Measurements from ENCODE around the gene TGIF1.
"Not testable (repeated sequence)": the region's sequence is repeated elsewhere in the genome, so short reads cannot be mapped to it uniquely, and the experiment has no call there.

The TGIF1 gene

GRCh38 chr18:3455907-3456685 lies 6.1 kb downstream of the TGIF1 start:
- no peak for DNase-seq (ENCODE audit: low read depth, low spot score)

DNA sequence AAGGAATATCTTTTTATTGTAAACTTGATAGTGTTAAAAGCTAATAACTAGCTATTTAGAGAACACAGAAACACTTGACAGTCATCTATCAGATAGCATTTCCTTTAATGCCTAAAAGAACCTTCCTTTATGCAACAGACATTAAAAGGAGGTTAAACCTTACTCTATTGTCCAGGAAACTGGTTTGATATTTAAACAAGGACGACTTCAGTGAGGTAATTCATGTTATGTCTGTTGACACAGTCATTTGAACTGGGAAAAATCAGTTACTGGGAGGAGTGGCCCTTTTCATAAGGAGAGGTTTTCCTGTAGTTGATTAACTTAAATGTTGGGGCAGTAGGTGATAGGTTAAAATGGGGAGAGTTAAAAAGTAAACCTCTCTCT lies 6.7 kb downstream of the TGIF1 start:
- no peak for DNase-seq (ENCODE audit: low read depth, low spot score)

DNA sequence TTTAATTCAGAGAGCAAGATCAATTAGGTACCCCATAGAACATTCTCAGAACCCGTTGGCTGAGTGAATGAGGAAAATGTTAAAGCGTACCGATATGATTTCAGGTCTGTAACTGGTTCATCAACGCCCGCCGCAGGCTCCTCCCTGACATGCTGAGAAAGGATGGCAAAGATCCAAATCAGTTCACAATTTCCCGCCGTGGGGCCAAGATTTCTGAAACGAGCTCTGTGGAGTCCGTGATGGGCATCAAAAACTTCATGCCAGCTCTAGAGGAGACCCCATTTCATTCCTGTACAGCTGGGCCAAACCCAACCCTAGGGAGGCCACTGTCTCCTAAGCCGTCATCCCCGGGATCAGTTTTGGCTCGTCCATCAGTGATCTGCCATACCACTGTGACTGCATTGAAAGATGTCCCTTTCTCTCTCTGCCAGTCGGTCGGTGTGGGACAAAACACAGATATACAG lies 7.3 kb downstream of the TGIF1 start:
- DNase-seq (ENCODE audit: low read depth, low spot score), result no peak

- DNase-seq (ENCODE audit: low read depth, low spot score), result no peak
Measured at GRCh38 chr18:3458378-3458777, 8.4 kb downstream of the TGIF1 start.

DNA sequence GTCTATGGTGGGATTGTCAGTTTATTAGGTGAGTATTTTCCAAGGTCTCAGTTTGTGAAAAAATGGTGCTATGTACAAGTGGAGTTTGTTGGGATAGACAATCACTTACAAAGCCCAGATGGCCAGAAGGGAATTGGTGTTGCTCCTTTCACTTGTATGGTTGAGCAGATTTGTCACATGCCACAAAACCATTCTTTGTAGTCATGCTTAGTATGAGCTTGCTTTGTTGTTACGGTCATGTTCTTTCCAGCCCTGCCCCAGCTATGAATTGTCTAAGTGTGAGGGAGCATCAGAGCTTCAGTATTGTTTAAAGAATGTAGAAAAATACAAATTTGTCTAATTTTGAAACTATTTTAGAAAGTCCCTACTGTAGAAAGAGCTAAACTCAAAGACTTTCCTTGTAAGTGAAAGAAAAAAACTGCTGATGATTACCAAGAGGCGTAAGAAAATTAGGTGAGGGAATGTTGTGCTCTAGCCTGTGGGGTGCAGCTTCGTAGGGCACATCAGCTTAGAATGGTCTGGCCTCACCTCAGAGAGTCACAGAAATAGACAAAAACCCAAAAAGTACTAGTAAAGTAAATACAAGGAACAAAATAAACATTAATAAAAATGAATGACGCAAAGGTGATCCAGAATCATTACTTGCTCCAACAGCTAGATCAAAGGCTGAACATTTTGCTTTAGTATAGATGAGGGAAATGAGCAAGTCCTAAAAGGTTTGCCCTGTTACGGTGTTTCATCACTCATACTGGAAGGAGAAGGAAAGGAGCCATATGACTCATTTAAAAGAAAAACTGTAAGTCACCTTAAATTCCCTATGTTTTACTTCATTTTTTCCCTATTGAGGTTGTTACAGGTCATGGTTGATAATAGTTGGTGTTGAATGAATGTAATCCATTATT lies 9.2 kb downstream of the TGIF1 start:
- no peak for DNase-seq (ENCODE audit: low read depth, low spot score)

DNA sequence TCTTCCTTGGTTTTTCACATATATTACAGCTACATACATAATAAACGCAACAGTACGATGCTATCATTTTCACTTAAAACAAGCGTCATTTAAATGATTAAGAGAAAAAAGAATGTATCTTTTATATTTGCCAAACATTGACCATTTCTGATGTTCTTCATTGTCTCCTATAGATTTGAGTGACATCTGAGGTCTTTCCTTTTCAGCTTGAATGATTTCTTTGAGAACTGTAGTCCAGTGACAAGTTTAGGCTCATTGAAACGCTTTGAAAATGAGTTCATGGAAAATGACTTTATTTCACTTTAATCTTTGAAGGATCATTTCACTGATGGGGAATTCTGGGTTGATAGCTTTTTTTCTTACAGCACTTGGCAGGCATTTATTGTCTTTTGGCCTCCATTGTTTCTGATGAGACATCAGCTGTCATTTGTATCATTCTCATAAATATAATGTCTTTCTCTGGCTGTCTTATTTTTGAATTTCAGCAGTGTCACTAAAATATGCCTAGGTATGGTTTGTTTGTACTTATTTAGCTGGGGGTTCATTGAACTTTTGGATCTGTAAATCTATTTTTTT lies 10.9 kb downstream of the TGIF1 start:
- DNase-seq (ENCODE audit: low read depth, low spot score), result no peak

DNA sequence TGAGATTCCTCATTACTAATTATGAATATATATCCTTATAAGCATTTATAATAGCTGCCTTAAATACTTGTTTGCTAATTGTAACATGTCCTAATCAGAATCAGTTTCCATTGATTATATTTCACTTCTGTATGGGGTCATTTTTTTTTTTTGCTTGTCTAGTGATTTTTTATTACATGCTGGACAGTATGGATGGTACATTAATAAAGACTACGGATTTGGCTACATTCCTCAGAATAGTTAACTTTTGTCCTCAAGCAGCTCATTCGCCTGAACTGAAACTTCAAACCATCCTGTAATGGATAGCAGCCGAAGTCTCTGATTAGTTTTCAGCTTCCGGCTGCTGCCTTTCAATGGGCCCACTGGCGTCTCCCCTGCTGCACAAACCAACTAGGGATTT lies 11.7 kb downstream of the TGIF1 start:
- DNase-seq (ENCODE audit: low read depth, low spot score), result no peak

GRCh38 chr18:3463051-3463450 lies 13.1 kb downstream of the TGIF1 start:
- no peak for DNase-seq (ENCODE audit: low read depth, low spot score)

DNA sequence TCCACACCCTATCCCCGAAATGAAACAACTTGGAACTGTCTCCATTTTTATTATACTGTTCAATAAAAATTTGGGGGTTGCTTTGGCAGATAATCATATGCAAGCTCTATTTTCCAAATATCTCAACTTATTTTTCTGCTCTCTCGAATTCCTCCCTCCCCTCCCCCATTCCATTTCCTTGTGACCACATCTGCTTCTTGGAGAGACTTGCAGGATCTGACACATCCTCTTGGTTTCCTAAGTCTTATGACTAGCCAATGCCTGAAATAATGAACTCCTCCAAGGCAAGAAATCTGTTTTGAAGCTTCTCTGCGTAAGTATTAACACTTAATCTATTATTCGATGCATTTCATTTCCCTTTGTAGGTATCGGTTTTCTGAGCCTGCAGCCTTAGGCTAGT lies 16.1 kb downstream of the TGIF1 start:
- no peak for DNase-seq (ENCODE audit: low read depth, low spot score)

GRCh38 chr18:3466872-3467271 lies 16.9 kb downstream of the TGIF1 start:
- DNase-seq (ENCODE audit: low read depth, low spot score), result no peak

DNA sequence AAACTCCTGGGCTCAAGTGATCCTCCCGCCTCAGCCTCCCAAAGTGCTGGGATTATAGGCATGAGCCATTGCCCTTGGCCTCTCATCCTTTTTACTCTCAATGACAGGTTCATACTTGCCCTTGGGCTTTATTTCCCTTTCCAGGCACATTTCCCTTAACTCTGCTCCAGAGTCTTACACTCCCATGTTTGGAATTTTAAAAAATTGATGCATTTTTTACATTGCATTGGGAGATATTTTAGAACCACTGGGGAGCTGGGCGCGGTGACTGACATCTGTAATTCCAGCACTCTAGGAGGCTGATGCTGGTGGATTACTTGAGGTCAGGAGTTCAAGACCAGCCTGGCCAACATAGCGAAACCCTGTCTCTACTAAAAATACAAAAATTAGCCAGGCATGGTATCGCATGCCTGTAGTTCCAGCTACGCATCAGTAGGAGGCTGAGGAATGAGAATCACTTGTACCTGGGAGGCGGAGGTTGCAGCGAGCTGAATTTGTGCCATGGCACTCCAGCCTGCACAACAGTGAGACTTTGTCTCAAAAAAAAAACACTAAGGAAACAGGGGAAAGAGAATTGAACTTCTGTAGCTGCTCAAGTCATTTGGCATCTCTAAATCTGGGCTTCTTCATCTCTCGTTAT lies 18.2 kb downstream of the TGIF1 start:
- DNase-seq (ENCODE audit: low read depth, low spot score), result no peak

- DNase-seq (ENCODE audit: low read depth, low spot score), result no peak
Measured at GRCh38 chr18:3468833-3469232, 18.9 kb downstream of the TGIF1 start.

GRCh38 chr18:3471141-3471648 lies 21.2 kb downstream of the TGIF1 start:
- DNase-seq (ENCODE audit: low read depth, low spot score), result no peak

GRCh38 chr18:3472121-3472520 lies 22.1 kb downstream of the TGIF1 start:
- DNase-seq (ENCODE audit: low read depth, low spot score), result not testable (repeated sequence)

DNA sequence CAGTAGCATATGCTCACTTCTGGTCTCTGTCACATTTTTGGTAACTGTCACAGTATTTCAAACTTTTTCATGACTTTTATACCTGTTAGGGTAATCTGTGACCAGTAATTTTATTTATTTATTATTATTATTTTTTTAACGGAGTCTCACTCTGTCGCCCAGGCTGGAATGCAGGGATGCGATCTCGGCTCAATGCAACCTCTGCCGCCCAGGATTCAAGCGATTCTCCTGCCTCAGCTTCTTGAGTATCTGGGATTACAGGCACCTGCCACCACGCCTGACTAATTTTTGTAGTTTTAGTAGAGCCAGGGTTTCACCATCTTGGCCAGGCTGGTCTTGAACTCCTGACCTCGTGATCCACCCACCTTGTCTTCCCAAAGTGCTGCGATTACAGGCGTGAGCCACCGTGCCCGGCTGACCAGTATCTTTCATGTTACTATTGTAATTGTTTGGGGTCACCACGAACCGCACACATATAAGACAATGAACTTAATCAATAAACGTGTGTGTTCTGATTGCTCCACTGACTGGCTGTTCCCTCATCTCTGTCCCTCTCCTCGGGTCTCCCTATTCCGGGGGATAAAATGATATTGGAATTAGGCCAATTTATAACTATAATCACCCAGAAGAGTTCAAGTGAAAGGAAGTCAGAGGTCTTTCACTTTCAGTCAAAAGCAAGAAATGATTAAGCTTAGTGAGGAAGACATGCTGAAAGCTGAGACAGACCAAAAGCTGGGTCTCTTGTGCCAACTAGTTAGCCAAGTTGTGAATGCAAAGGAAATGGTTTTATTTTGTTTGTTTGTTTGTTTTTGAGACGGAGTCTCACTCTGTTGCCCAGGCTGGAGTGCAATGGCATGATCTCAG lies 22.9 kb downstream of the TGIF1 start:
- DNase-seq (ENCODE audit: low read depth, low spot score), result no peak

DNA sequence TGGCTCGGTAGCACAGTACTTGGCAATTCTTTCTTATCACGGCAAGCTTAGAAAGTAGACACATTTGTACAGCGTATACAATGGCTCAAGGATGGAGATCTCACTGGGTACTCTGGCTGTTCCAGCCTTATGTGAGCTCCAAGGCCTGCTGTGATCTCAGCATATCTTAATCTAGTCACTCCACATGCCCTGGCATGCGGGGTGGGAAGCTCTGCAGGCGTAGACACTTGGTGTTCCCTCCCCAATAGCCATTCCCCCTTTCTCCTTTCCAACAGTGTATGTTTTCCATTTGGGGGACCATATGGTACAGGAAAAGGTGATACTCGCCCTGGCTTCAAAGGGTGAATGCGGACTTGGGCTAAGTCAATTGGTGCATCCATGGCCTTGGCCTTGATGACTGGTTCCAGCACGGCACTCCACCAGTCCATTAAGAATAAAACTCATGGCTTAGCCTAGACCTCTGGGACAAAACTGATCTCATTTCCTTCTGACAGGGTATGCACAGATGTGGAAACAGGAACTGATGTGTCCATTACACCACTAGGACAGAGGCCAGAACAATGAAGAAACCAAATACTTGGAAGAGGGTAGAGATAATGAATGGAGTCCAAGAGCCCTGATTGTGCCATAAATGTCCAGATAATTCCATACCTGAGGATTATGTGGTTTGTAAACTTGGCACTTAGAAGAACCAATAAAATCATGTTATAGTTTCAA lies 28.4 kb downstream of the TGIF1 start:
- DNase-seq (ENCODE audit: low read depth, low spot score), result no peak

DNA sequence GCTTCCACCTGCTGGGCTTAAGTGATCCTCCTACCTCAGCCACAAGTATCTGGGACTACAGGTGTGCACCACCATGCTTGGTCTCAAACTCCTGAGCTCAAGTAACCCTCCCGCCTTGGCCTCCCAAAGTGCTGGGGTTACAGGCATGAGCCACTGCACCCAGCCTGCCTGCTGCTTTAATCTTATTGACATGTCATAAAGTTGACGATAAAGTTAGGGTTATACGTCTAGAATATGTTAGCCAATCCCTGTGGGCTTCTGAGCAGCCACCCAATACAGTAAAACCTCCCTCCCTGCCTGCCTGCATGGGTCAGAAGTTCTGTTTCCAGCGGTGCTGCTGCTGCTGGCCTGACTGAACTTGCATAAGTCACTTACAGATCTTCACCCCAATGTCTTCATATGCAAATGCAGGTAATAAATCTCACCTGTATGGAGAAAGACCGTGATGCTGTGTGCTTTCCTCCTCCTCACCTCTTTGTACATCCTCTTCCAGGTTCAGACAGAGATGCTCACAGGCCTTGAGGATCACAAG lies 30.1 kb downstream of the TGIF1 start:
- DNase-seq (ENCODE audit: low read depth, low spot score), result no peak

DNA sequence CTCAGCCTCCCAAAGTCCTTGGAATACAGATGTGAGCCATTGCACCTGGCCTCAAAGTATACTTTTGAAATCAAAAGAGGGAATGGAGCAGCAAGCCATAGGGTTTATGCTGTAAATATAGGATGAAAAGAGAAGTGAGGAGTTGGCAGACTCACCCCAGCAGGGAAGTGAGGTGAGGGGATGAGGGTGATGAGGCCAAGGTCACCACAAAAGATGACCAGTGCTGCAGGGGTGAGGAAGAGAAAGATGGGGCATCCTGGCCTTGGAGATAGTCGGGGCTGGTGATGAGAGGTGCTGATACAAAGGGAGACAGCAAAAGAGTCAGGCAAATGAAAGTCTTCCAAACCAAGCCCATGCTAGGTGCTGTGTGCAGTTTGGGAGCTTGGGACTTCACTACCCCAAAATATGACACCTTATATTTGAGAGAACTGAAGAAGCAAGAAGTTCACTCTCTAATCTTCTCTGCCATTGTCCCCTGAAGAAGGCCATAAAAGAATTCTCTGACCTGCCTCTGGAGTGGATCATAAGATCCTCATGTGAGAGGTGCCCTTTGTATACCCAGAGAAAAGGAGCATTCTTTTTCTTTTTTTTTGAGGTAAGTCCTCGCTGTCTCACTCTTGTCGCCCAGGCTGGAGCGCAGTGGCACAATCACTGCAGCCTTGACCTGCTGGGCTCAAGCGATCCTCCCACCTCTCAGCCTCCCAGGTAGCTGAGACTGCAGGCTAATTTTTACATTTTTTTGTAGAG lies 31.0 kb downstream of the TGIF1 start:
- DNase-seq (ENCODE audit: low read depth, low spot score), result no peak

- DNase-seq (ENCODE audit: low read depth, low spot score), result no peak
Measured at GRCh38 chr18:3481696-3482210, 31.8 kb downstream of the TGIF1 start.
